Measurements from ENCODE around the gene RNU5D-1. TPM values are rescaled to one million over a fixed set of nuclear protein-coding genes. Genes with fewer than 3 reads are reported as not detected.

Gene RNU5D-1
- total and polyA plus RNA-seq, 2 donors (not counting 1 experiment from before 2014, with no cell fraction given) = not detected

DNA sequence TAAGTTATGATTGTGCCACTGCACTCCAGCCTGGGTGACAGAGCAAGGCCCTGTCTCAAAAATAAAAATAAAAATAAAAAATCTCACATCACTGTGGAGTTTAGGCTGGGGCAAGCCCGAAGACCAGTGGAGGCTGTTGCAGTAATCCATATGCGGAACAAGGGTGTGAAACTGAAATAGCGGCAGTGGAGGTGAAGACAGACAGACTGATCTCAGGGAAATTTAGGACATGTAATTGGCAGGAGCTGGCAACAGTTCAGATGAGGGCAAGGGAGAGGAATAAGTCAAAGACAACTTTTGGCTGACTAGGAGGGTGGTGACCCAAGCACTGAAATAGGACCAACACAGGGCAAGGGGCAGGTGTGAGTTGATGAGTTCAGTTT lies 48.1 kb downstream of the RNU5D-1 start:
- Histone ChIP-seq H3K79me2 (ENCODE audit: control insufficient read depth, insufficient read depth, low read length) (no peaks in the 10 kb centered on the region), H3K36me3 (replicated peaks in 1 of 2; ENCODE audit: control extremely low read depth in 1 of 2, control insufficient read depth in 1 of 2, extremely low read depth in 1 of 2, insufficient read depth in 2 of 2, low read length in 1 of 2) (no peaks in the 10 kb centered on the region), H3K4me3 (ENCODE audit: control extremely low read depth in 1 of 5, extremely low read depth in 1 of 5, insufficient read depth in 1 of 5, low read depth in 2 of 5, low read length in 4 of 5) (no peak overlapping the region), H3K9me3 (ENCODE audit: control extremely low read depth in 1 of 3, control insufficient read depth in 2 of 3, insufficient read depth in 1 of 3, low read length in 2 of 3) (no peaks in the 10 kb centered on the region), H4K20me1 (ENCODE audit: control insufficient read depth, insufficient read depth, low read length, poor library complexity, severe bottlenecking) (no peaks in the 10 kb centered on the region), H3K27ac (ENCODE audit: low read length in 2 of 2) (no peak overlapping the region), H2AFZ (ENCODE audit: insufficient read depth, low read depth, low read length, poor library complexity, severe bottlenecking) (no peak overlapping the region), H3K9ac (ENCODE audit: low read length) (no peak overlapping the region), H3K4me1 (ENCODE audit: control insufficient read depth in 2 of 2, insufficient read depth in 2 of 2, low read length in 2 of 2) (peaks cover 6% of the 10 kb centered on the region in 2 donors), H3K4me2 (replicated peaks; ENCODE audit: low read depth, low read length, poor library complexity, severe bottlenecking) (no peak overlapping the region), H3K27me3 (replicated peaks in 1 of 4; ENCODE audit: control extremely low read depth in 1 of 4, control insufficient read depth in 3 of 4, insufficient read depth in 4 of 4, low read length in 3 of 4) (no peaks in the 10 kb centered on the region)
- 100% methylated on average over 3 of the region's 3 CpGs for WGBS (ENCODE audit: insufficient coverage)
- no peak for ATAC-seq (ENCODE audit: low read depth)
- no peaks in the 10 kb centered on the region for H3K27me3 Mint-ChIP-seq
- intact Hi-C loops (cut with micrococcal nuclease) = no loop called here
- H3K4me3 Mint-ChIP-seq = no peak overlapping the region
- H3K9me3 Mint-ChIP-seq (ENCODE audit: insufficient read depth) = no peaks in the 10 kb centered on the region
- H3K27ac Mint-ChIP-seq = no peak overlapping the region
- DNase-seq = no peak
- TF ChIP-seq, protein P1, sequence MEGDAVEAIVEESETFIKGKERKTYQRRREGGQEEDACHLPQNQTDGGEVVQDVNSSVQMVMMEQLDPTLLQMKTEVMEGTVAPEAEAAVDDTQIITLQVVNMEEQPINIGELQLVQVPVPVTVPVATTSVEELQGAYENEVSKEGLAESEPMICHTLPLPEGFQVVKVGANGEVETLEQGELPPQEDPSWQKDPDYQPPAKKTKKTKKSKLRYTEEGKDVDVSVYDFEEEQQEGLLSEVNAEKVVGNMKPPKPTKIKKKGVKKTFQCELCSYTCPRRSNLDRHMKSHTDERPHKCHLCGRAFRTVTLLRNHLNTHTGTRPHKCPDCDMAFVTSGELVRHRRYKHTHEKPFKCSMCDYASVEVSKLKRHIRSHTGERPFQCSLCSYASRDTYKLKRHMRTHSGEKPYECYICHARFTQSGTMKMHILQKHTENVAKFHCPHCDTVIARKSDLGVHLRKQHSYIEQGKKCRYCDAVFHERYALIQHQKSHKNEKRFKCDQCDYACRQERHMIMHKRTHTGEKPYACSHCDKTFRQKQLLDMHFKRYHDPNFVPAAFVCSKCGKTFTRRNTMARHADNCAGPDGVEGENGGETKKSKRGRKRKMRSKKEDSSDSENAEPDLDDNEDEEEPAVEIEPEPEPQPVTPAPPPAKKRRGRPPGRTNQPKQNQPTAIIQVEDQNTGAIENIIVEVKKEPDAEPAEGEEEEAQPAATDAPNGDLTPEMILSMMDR (IDR thresholded peaks at IDR 0.05) = no peak
- TF ChIP-seq EZH2 (IDR thresholded peaks at IDR 0.05; ENCODE audit: borderline replicate concordance, insufficient read depth, low read depth, low read length, poor library complexity, severe bottlenecking) = no peak
- ChIA-PET CTCF (interaction anchor here (1.4 kb wide), 2 partner anchors 28 to 30 kb away, joined by 4 to 5 read pairs; no protein-coding TSS in a partner anchor), POLR2A (no interaction called here)
- H3K4me1 Mint-ChIP-seq = peaks cover 12% of the 10 kb centered on the region

DNA sequence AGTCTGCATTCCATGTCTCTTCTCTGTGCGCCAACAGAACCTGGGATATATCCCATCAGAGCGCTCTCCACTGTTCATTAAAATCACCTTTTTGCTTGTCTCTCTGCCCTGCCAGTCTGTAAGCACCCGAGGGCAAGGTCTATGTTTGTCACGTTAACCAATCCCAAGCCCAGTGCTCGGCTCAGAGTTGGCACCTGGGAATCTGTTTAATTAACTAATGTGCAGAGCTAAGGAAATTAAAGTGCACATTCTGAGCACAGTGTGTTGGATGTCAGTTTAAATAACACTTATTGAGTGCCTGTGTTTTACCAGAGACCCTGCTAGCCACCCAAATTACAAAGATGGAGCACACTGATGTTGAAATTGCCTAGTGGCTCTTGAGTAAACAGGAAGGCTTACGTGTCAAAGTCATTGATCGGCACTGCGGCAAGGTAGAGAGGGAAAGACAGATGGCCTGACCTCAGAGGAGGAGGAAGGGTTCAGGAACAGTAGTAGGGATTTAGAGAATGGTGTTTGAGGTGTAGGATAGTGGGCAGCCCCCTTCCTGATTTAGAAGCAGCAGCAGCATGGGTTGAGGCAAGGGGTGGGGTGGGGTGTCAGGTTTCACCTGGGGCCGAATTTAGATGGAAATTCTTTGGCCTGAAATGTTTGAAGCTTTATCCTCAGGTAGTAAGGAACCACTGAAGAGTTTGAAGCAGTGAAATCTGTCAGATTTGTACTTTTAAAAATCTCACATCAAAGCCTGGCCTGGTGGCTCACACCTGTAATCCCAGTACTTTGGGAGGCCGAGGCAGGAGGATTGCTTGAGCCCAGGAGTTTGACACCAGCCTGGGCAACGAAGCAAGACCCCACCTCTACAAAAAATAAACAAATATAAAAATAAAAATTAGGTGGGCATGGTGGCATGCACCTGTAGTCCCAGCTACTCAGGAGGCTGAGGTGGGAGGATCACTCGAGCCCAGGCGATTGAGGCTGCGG lies 48.8 kb downstream of the RNU5D-1 start:
- no peak overlapping the region for H3K4me3 ChIP-seq (ENCODE audit: control extremely low read depth in 1 of 5, extremely low read depth in 1 of 5, insufficient read depth in 1 of 5, low read depth in 2 of 5, low read length in 4 of 5)
- H3K27ac ChIP-seq (ENCODE audit: low read length in 2 of 2) = no peak overlapping the region
- Mint-ChIP-seq H3K4me3 (no peak overlapping the region), H3K27me3 (no peaks in the 10 kb centered on the region), H3K4me1 (peaks cover 12% of the 10 kb centered on the region), H3K27ac (no peak overlapping the region), H3K9me3 (ENCODE audit: insufficient read depth) (no peaks in the 10 kb centered on the region)
- no peaks in the 10 kb centered on the region for H3K79me2 ChIP-seq (ENCODE audit: control insufficient read depth, insufficient read depth, low read length)
- peaks cover 6 to 7% of the 10 kb centered on the region in 2 donors for H3K4me1 ChIP-seq (ENCODE audit: control insufficient read depth in 2 of 2, insufficient read depth in 2 of 2, low read length in 2 of 2)
- no peaks in the 10 kb centered on the region for H3K27me3 ChIP-seq (replicated peaks in 1 of 4; ENCODE audit: control extremely low read depth in 1 of 4, control insufficient read depth in 3 of 4, insufficient read depth in 4 of 4, low read length in 3 of 4)
- ATAC-seq (ENCODE audit: low read depth) (no peak), DNase-seq (no peak)
- ChIA-PET CTCF (interaction anchor here (1.4 to 1.7 kb wide), 2 partner anchors 30 to 31 kb away, joined by 3 to 4 read pairs; no protein-coding TSS in a partner anchor), POLR2A (no interaction called here)
- H4K20me1 ChIP-seq (ENCODE audit: control insufficient read depth, insufficient read depth, low read length, poor library complexity, severe bottlenecking) = no peaks in the 10 kb centered on the region
- intact Hi-C loops (cut with micrococcal nuclease) = no loop called here
- no peak overlapping the region for H3K4me2 ChIP-seq (replicated peaks; ENCODE audit: low read depth, low read length, poor library complexity, severe bottlenecking)
- TF ChIP-seq EZH2 (IDR thresholded peaks at IDR 0.05; ENCODE audit: borderline replicate concordance, insufficient read depth, low read depth, low read length, poor library complexity, severe bottlenecking) = no peak
- TF ChIP-seq, protein P1 (IDR thresholded peaks at IDR 0.05) = no peak
- H2AFZ ChIP-seq (ENCODE audit: insufficient read depth, low read depth, low read length, poor library complexity, severe bottlenecking) = no peak overlapping the region
- H3K9me3 ChIP-seq (ENCODE audit: control extremely low read depth in 1 of 3, control insufficient read depth in 2 of 3, insufficient read depth in 1 of 3, low read length in 2 of 3) = no peaks in the 10 kb centered on the region
- 98% methylated on average over 9 of the region's 14 CpGs for WGBS (ENCODE audit: insufficient coverage)
- H3K9ac ChIP-seq (ENCODE audit: low read length) = no peak overlapping the region
- H3K36me3 ChIP-seq (replicated peaks in 1 of 2; ENCODE audit: control extremely low read depth in 1 of 2, control insufficient read depth in 1 of 2, extremely low read depth in 1 of 2, insufficient read depth in 2 of 2, low read length in 1 of 2) = no peaks in the 10 kb centered on the region
